Measurements from ENCODE around the gene PLEKHD1. TPM values are rescaled to one million over a fixed set of nuclear protein-coding genes. Genes with fewer than 3 reads are reported as not detected.

Gene PLEKHD1
- total and polyA plus RNA-seq, 8 donors, result 0.03 to 0.19 (median 0.08) TPM; not detected in 2

- Histone ChIP-seq H3K36me3 (no peaks in the 10 kb centered on the region), H3K9me3 (no peaks in the 10 kb centered on the region), H3K4me1 (no peaks in the 10 kb centered on the region), H3K27me3 (no peaks in the 10 kb centered on the region), H3K4me3 (no peak overlapping the region), H3K27ac (no peak overlapping the region)
- intact Hi-C loops (cut with DNase I), result no loop called here
- 62 to 70% methylated on average over 6 of the region's 6 CpGs for WGBS, 2 donors
- DNase-seq (no peak), ATAC-seq (no peak), FAIRE-seq (no peak)
- no peak for TF ChIP-seq CTCF (IDR thresholded peaks at IDR 0.05)
These were observed 41.4 kb downstream of the PLEKHD1 start for GRCh38 chr14:69525896-69526295.

- TF ChIP-seq CTCF (IDR thresholded peaks at IDR 0.05), result no peak
- no peaks in the 10 kb centered on the region for H3K36me3 ChIP-seq
- FAIRE-seq, result no peak
- no peaks in the 10 kb centered on the region for H3K4me1 ChIP-seq
- intact Hi-C loops (cut with DNase I), result no loop called here
- no peak for ATAC-seq
- no peak for DNase-seq
- 86 to 89% methylated on average over 14 of the region's 14 CpGs for WGBS, 2 donors
- H3K9me3 ChIP-seq, result no peaks in the 10 kb centered on the region
- no peak overlapping the region for H3K4me3 ChIP-seq
- H3K27ac ChIP-seq, result no peak overlapping the region
- H3K27me3 ChIP-seq, result no peaks in the 10 kb centered on the region
These were observed 43.1 kb downstream of the PLEKHD1 start for GRCh38 chr14:69527635-69528034.

- ATAC-seq, result no peak
- no peaks in the 10 kb centered on the region for H3K4me1 ChIP-seq
- no peaks in the 10 kb centered on the region for H3K27me3 ChIP-seq
- DNase-seq, result no peak
- no peak overlapping the region for H3K4me3 ChIP-seq
- no peak overlapping the region for H3K27ac ChIP-seq
- intact Hi-C loops (cut with DNase I), result no loop called here
- WGBS, 2 donors, result 83 to 88% methylated on average over 7 to 9 of the region's 9 CpGs
- no peaks in the 10 kb centered on the region for H3K36me3 ChIP-seq
- no peak for TF ChIP-seq CTCF (IDR thresholded peaks at IDR 0.05)
- no peaks in the 10 kb centered on the region for H3K9me3 ChIP-seq
- no peak for FAIRE-seq
These were observed 43.6 kb downstream of the PLEKHD1 start for GRCh38 chr14:69528143-69528542.

GRCh38 chr14:69528930-69529329, 44.4 kb downstream of the PLEKHD1 start:
- ATAC-seq, result no peak
- no peaks in the 10 kb centered on the region for H3K4me1 ChIP-seq
- intact Hi-C loops (cut with DNase I), result no loop called here
- no peak overlapping the region for H3K27ac ChIP-seq
- no peak for FAIRE-seq
- DNase-seq, result no peak
- TF ChIP-seq CTCF (IDR thresholded peaks at IDR 0.05), result no peak
- no peaks in the 10 kb centered on the region for H3K27me3 ChIP-seq
- WGBS, 2 donors, result 89 to 96% methylated on average over 5 of the region's 5 CpGs
- no peak overlapping the region for H3K4me3 ChIP-seq
- no peaks in the 10 kb centered on the region for H3K9me3 ChIP-seq
- H3K36me3 ChIP-seq, result no peaks in the 10 kb centered on the region

- H3K27me3 ChIP-seq, result no peaks in the 10 kb centered on the region
- H3K27ac ChIP-seq, result no peak overlapping the region
- no peaks in the 10 kb centered on the region for H3K9me3 ChIP-seq
- FAIRE-seq (no peak), DNase-seq (no peak), ATAC-seq (no peak)
- TF ChIP-seq CTCF (IDR thresholded peaks at IDR 0.05), result no peak
- H3K4me3 ChIP-seq, result no peak overlapping the region
- no peaks in the 10 kb centered on the region for H3K4me1 ChIP-seq
- H3K36me3 ChIP-seq, result no peaks in the 10 kb centered on the region
- 75 to 77% methylated on average over 3 of the region's 3 CpGs for WGBS, 2 donors
- intact Hi-C loops (cut with DNase I), result no loop called here
These were observed 45.0 kb downstream of the PLEKHD1 start for GRCh38 chr14:69529563-69529962.
